ENCODE data around the gene SPINT2.

DNA sequence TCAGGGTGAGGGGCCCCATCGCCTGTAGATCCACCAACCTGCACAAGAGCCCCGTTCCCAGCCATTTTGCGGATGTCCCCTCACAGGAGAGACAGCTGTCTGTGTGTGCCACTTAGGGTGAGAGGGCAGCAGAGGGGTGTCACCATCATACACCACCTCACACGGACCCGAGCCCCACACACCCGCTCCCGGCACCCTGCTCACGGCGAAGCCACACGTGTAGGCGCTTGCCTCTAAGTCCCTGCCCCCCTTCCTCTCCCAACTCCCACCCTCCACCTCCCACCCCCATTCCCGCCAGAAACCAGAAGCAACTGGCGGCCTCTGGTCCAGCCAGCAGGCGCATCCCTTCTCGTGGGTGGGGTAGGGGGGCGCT is 36.4 kb upstream of the SPINT2 start:
- TF ChIP-seq, protein P1, sequence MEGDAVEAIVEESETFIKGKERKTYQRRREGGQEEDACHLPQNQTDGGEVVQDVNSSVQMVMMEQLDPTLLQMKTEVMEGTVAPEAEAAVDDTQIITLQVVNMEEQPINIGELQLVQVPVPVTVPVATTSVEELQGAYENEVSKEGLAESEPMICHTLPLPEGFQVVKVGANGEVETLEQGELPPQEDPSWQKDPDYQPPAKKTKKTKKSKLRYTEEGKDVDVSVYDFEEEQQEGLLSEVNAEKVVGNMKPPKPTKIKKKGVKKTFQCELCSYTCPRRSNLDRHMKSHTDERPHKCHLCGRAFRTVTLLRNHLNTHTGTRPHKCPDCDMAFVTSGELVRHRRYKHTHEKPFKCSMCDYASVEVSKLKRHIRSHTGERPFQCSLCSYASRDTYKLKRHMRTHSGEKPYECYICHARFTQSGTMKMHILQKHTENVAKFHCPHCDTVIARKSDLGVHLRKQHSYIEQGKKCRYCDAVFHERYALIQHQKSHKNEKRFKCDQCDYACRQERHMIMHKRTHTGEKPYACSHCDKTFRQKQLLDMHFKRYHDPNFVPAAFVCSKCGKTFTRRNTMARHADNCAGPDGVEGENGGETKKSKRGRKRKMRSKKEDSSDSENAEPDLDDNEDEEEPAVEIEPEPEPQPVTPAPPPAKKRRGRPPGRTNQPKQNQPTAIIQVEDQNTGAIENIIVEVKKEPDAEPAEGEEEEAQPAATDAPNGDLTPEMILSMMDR (IDR thresholded peaks at IDR 0.05) = no peak
- TF ChIP-seq POLR2A (IDR thresholded peaks at IDR 0.05) = no peak
